Testis (tissue), 3 donors: ENCODE measurements around the gene SETDB2. TPM values are rescaled to one million over a fixed set of nuclear protein-coding genes. Genes with fewer than 3 reads are reported as not detected.

Experiments used
- DNase-seq: peaks from one replicate; pipeline ENCODE4 v3.0.0-alpha.2; 2019
- H3K27ac ChIP-seq, 2 donors: fragments of 200-600 bp; sonication (generic); one replicate each; pipeline ENCODE4 v1.5.1; 2019
- H3K27me3 ChIP-seq: fragments of 200-600 bp; sonication (generic); one replicate; pipeline ENCODE4 v1.5.1; 2019
- H3K36me3 ChIP-seq: fragments of 200-600 bp; sonication (generic); one replicate; pipeline ENCODE4 v1.5.1; 2017; ENCODE audit warnings: low read depth; ENCODE audit errors: missing control alignments
- H3K4me1 ChIP-seq: fragments of 200-600 bp; sonication (generic); one replicate; pipeline ENCODE4 v1.5.1; 2019
- H3K4me3 ChIP-seq, 2 donors: fragments of 200-600 bp; sonication (generic); one replicate each; pipeline ENCODE4 v1.5.1; 2017 to 2019
- H3K9me3 ChIP-seq: fragments of 200-600 bp; sonication (generic); one replicate; pipeline ENCODE4 v1.5.1; 2017
- CTCF ChIP-seq, 3 experiments: fragments of 450-650 bp in 2 of 3; fragments of 200-600 bp in 1 of 3; sonication (generic) in 1 of 3; IDR thresholded peaks; one replicate each; pipeline ENCODE4 v1.5.1; 2016 to 2019; ENCODE audit warnings: antibody characterized with exemption in 3 of 3, mild to moderate bottlenecking in 2 of 3, moderate library complexity in 1 of 3
- POLR2A ChIP-seq: fragments of 450-650 bp; IDR thresholded peaks from one replicate; pipeline ENCODE4 v1.6.1; 2017; ENCODE audit warnings: antibody characterized with exemption, mild to moderate bottlenecking, moderate library complexity
- WGBS, 2 donors: methylation state at CpG; one replicate each; pipeline ENCODE4 v1.1.5; 2018; 5-methylcytosine and 5-hydroxymethylcytosine counted together
- intact Hi-C: fragments of 100-400 bp; cut with DNase I; formaldehyde crosslinking; loops from one replicate; pipeline ENCODE4 v1.15.1; 2023; ENCODE audit warnings: low total_unique reads
- polyA plus RNA-seq: library from polyadenylated mRNA; stranded (reverse); fragments of 350-450 nt; fragmentation: Illumina TruSeq; extraction: RNeasy Lipid Tissue Mini Kit (QIAGEN cat#74804); gene quantifications from one replicate; pipeline ENCODE4 v1.2.3, GENCODE V29; 2014; ENCODE audit warnings: low read depth, low replicate concordance; ENCODE audit not compliant: insufficient read depth
- total RNA-seq, 2 donors: library from RNA; depleted of rRNA; stranded (reverse); fragments of >200 nt; gene quantifications; one replicate each; pipeline ENCODE4 v1.2.3, GENCODE V29; 2016

The SETDB2 gene
- total and polyA plus RNA-seq, 3 donors from 2014 or later = 19.0 to 33.7 (median 29.3) TPM

- no peak overlapping the region for H3K4me3 ChIP-seq
- H3K27me3 ChIP-seq = no peaks in the 10 kb centered on the region
- no peak for DNase-seq
- H3K9me3 ChIP-seq = no peaks in the 10 kb centered on the region
- WGBS, 2 donors = 88 to 91% methylated on average over 3 of the region's 3 CpGs
- no peaks in the 10 kb centered on the region for H3K4me1 ChIP-seq
- no peak overlapping the region for H3K27ac ChIP-seq
- TF ChIP-seq CTCF (IDR thresholded peaks at IDR 0.05) (no peak), POLR2A (no peak)
- intact Hi-C loops = no loop called here
- no peaks in the 10 kb centered on the region for H3K36me3 ChIP-seq
These were observed 26.9 kb upstream of the SETDB2 start for GRCh38 chr13:49417161-49417560.

GRCh38 chr13:49418206-49418605 is 25.9 kb upstream of the SETDB2 start:
- H3K4me1 ChIP-seq = no peaks in the 10 kb centered on the region
- intact Hi-C loops = no loop called here
- H3K36me3 ChIP-seq = no peaks in the 10 kb centered on the region
- no peak for TF ChIP-seq POLR2A
- no peak for TF ChIP-seq CTCF (IDR thresholded peaks at IDR 0.05)
- H3K4me3 ChIP-seq = no peak overlapping the region
- WGBS, 2 donors = 88 to 93% methylated on average over 1 of the region's 1 CpG
- DNase-seq = no peak
- no peaks in the 10 kb centered on the region for H3K9me3 ChIP-seq
- H3K27ac ChIP-seq = no peak overlapping the region
- H3K27me3 ChIP-seq = no peaks in the 10 kb centered on the region

DNA sequence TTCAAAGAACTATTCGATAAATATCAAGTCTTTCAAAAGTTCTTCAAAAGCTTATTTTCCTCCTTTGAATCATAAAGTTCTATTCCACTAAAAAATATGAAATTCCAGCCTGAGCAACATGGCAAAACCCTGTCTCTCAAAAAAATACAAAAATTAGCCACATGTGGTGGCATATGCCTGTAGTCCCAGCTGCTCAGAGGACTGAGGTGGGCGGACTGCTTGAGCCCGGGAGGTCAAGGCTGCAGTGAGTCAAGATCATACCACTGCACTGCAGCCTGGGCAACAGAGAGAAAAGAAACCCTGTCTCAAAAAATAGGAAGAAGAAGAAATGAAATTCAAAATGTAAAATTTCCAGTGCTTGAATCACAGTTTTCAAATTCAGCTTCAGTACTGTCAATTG is 24.8 kb upstream of the SETDB2 start:
- peak; percentile 50 for DNase-seq
- Histone ChIP-seq H3K27me3 (no peaks in the 10 kb centered on the region), H3K27ac (peak overlapping the region in 1 of 2 donors; percentile 26), H3K4me1 (no peaks in the 10 kb centered on the region), H3K9me3 (no peaks in the 10 kb centered on the region), H3K4me3 (no peak overlapping the region), H3K36me3 (no peaks in the 10 kb centered on the region)
- intact Hi-C loops = no loop called here
- WGBS, 2 donors = 44 to 56% methylated on average over 3 of the region's 3 CpGs
- TF ChIP-seq POLR2A = no peak
- no peak for TF ChIP-seq CTCF (IDR thresholded peaks at IDR 0.05)

GRCh38 chr13:49421391-49421790 is 22.7 kb upstream of the SETDB2 start:
- Histone ChIP-seq H3K4me3 (no peak overlapping the region), H3K4me1 (no peaks in the 10 kb centered on the region), H3K9me3 (no peaks in the 10 kb centered on the region), H3K27ac (no peak overlapping the region), H3K36me3 (no peaks in the 10 kb centered on the region), H3K27me3 (no peaks in the 10 kb centered on the region)
- DNase-seq = peak; percentile 25
- intact Hi-C loops = no loop called here
- no peak for TF ChIP-seq CTCF (IDR thresholded peaks at IDR 0.05)
- no peak for TF ChIP-seq POLR2A
- WGBS, 2 donors = 92 to 96% methylated on average over 3 of the region's 3 CpGs

DNA sequence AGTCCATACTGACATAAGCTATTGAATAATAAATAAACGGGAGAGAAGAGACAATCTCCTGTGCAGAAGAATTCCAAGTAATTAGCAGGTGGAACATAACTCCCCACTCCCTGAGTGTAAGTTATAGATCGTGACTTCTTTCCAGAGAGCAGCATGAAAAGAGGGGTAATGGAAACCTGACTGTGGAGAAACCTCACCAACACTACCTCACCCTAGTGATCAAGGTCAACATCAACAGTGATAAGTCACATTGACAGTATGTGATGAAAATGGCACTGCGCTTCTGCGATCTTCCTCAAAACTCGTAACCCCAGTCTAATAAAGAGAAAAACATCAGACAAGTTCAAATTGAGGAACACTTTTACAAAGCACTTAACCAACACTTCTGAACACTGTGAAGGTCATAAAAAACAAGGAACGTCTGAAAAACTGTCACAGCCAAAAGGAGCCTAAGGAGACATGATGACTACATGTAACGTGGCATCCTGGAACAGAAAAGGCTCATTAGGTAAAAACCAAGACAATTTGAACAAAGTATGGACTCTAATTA is 20.0 kb upstream of the SETDB2 start:
- no peak for TF ChIP-seq CTCF (IDR thresholded peaks at IDR 0.05)
- no peak for TF ChIP-seq POLR2A
- Histone ChIP-seq H3K36me3 (no peaks in the 10 kb centered on the region), H3K9me3 (no peaks in the 10 kb centered on the region), H3K27ac (no peak overlapping the region), H3K4me3 (no peak overlapping the region), H3K27me3 (no peaks in the 10 kb centered on the region), H3K4me1 (no peaks in the 10 kb centered on the region)
- intact Hi-C loops = no loop called here
- no peak for DNase-seq
- WGBS, 2 donors = 78 to 83% methylated on average over 7 of the region's 7 CpGs
